Endometrial microvascular endothelial cells (primary cell): ENCODE data around the gene OPCML. TPM values are rescaled to one million over a fixed set of nuclear protein-coding genes. Genes with fewer than 3 reads are reported as not detected.

Source experiments
- in situ Hi-C: cut with HindIII; loops from 2 replicates; pipeline ENCODE4 v1.10.0; 2017; ENCODE audit warnings: low sequenced_read_pairs, low pct_unique_long_range_greater_than_20kb; ENCODE audit errors: inconsistent ontology term
- total RNA-seq: library from RNA; depleted of rRNA; stranded (reverse); fragments of >200 nt; gene quantifications from one replicate; pipeline ENCODE4 v1.2.3, GENCODE V29; 2015; ENCODE audit errors: inconsistent ontology term

OPCML gene
- not detected for total RNA-seq

DNA sequence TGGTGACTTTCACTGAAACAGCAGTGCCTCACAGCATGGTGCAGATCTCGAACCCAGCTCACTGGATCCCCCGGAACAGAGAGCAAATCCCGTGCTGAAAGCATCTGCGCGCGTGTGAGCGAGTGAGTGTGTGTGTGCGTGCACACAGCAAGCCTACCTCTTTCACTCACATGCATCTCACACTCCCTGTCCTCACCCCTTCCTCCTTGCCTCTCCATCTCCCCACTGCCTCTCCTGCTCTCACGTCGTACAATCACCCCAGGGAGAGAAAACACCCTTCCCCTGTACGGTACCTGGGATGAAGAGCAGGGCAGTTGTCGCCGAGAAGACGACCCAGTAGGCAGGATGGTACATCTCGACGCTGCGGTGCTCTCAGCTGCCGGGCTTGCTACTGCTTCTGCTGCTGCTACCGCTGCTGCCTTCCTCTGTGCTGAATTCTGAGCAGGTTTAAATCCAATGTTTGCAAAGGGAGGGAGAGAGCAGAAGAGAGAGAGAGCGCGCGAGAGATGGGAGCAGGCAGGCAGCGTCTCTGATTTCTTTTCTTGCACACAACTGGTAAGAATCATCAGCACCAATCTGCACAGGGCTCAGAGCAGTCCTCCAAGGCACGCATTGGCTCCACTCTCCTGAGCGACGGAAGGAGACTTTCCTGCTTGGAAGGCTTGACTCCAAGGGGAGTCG is at the start of gene OPCML:
OPCML (minus strand) TSS at position 531 of the 681 bp plus-strand sequence.
- in situ Hi-C loops = no loop called here

- in situ Hi-C loops = no loop called here
These were observed 48.8 kb upstream of the OPCML start for GRCh38 chr11:133581091-133581490.

GRCh38 chr11:133579165-133580031 is 47.1 kb upstream of the OPCML start:
- in situ Hi-C loops = no loop called here

DNA sequence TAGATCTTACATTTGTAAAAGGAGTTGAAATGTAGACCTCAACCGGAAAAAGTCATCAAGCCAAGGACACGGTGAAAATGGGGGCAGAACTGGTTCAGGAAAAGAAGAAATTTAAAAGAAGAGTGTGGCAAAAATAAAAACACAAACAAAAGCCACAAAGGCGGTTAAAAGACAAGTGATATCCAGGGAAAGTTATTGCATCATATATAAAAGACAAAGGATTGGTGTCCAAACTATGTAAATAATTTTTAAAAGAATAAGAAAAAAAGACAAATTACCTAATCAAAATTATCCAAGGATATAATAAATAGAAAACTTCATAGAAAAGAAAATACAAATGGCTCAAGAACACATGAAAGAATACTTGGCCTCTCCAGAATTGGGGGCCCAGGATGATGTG is 45.1 kb upstream of the OPCML start:
- in situ Hi-C loops = no loop called here

- in situ Hi-C loops = no loop called here
These were observed 44.0 kb upstream of the OPCML start for GRCh38 chr11:133576351-133576750.

DNA sequence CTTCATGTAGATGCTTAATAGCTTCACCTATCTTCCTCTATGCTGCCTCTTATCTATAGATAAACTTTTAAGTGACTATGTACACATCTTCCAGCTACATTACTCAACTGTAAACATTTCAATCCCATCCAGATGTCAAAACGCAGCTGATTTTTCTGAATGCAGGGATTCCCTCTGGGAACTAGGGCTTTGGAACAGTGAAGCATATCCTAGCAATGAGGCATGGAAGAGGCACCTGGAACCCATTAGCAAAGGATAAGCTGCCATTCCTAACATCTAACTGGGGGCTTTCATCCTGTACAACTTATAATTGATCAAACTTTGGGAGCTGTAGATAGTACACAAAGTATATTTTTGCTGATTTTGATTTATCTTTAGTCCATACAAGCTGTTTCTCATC is 40.8 kb upstream of the OPCML start:
- in situ Hi-C loops = no loop called here

DNA sequence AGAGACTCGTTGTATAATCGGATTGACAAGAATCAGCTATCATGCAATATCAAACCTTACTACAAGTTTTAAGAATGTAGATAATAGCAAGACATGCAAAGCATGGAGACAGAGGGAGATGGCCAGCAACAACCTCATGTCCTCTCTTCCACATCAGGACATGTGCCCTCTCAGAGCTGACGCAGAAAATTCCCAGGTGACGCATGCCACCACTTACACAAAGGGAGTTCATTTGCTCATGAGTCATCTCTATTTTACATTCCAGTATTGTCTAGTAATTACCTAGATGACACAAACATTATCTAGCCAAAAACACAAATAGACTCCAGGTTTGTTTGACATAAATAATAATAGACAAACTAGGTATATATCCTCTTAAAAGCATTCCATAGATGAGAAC is 38.1 kb upstream of the OPCML start:
- in situ Hi-C loops = no loop called here

DNA sequence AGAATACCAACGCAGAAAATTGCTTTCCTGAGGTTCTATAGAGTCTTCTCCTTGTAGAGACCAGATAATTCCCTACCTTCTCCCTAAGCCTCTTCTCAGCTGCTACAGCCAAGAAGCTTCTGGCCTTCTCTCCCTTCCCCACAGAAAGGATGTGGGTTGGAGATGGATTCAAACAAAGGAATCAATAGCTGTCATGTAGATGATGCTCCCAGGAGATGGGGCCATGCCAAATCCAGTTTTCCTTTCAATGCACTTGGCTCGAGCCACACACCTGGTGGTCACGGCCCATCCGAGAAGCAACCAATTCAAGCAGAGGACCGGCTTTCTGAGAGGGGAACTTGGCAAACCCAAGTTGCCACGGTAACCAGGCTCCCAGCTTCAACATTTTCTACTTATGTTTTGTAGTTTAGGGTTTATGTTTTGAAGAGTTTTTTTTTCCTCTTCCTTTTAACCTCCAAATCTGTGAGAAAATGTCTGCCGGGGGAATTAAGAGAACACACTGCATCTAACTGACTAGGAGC is 31.3 kb upstream of the OPCML start:
- in situ Hi-C loops = no loop called here

GRCh38 chr11:133560472-133560855 is 28.2 kb upstream of the OPCML start:
- in situ Hi-C loops = no loop called here

- in situ Hi-C loops = no loop called here
These were observed 27.7 kb upstream of the OPCML start for GRCh38 chr11:133559833-133560471.

- in situ Hi-C loops = no loop called here
These were observed 27.1 kb upstream of the OPCML start for GRCh38 chr11:133559382-133559781.

GRCh38 chr11:133555034-133555433 is 22.7 kb upstream of the OPCML start:
- in situ Hi-C loops = no loop called here

DNA sequence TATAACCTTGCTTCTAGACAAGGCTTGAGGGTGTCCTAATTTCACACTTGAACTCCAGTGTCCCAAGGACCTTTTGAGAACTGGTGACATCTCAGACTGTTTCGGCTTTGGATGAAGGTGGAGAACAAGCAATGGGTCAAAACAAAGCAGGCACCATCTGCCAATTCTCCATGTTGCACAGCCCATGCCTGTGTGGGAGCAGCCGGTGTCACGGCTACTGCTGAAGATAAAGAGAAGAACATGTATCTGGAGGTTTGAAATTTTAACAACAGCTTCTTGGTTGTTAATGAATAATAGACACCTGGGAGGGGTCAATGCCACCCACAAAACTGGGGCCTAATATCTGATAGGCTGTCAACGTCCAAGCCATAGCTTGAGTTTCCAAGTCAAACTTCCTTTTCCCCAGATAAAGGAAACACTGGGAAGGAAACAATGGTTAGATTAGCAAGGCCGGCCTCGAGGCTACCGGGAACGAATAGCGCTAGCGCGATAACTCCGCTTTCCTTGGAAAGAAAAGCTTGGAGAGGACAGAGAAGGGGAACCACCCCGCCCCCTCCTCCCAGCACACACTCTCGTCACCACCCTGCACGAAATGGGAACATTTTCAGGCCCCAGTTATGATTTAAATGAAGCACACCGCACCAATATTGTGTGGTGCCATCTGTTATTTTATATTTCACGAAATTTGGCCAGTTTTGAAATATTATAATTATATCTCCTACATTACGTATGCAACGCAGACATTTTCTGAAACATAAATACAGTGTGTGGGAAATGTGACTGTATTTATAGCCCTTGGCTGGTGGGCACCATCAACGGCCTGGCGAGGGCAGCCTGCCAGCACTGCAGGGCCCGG is 21.8 kb upstream of the OPCML start:
- in situ Hi-C loops = no loop called here

- in situ Hi-C loops = no loop called here
These were observed 20.6 kb upstream of the OPCML start for GRCh38 chr11:133552938-133553337.

- in situ Hi-C loops = no loop called here
These were observed 18.8 kb upstream of the OPCML start for GRCh38 chr11:133551064-133551463.

GRCh38 chr11:133549826-133550225 is 17.5 kb upstream of the OPCML start:
- in situ Hi-C loops = no loop called here

DNA sequence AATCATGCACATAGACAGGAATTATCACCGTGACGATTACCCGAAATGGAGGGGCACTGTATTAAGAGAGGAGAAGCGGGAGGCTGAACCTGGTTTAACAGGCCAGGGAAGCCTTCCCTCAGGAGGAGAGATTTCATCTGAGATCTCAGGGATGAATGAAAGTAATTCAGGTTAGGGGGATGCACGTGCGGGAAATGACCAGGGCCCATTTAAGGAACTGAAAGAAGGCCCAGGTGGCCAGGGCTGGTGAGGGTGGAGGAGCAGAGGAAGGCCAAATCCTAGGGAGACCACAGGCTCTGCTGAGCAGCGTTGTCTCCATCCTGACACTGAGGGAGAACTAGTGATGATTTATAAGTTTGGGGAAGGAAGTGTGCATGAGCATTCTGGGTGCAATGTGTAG is 16.3 kb upstream of the OPCML start:
- in situ Hi-C loops = no loop called here

DNA sequence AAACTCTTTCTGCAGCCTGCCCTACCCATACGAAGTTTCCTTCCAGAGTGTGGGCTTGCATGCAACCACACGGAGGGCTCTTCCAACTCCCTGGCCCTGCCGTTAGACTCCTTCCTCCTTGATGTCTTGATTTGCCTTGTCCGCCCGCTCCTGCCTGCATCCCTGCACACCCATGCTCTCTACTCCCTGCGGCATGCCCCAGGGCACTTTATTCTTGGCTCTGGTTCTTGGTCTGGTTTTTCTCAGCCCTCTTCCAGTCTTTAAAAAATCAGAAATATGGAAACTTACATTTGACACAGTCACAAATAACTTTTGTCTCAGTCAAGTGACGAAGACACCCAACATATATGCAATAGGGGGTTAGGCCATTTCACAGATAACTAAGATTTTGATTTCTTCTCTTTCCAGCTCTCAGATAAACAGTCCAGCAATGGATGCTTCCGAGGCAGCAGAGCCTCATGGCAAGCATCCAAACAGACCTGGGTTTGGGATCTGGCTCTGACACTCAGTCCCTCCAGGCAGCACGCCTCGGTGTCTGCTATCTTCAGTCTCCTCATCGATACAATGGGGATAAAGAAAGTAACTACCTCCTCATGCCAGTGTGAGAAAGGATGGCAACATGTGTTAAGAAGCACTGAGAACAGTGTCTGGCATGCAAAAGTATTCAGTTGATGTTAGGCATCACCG is 15.7 kb upstream of the OPCML start:
- in situ Hi-C loops = no loop called here
